Erythroblast (primary cell): ENCODE measurements around the gene PTCH1.

Experiments
- GATA1 ChIP-seq: IDR thresholded peaks from 2 replicates; pipeline ENCODE4 v1.6.1; 2011; ENCODE audit warnings: low read depth, mild to moderate bottlenecking, control low read depth, low read length, moderate library complexity
- POLR2A ChIP-seq: IDR thresholded peaks from 2 replicates; pipeline ENCODE4 v1.6.1; 2011; ENCODE audit warnings: mild to moderate bottlenecking, low read length

- no peak for TF ChIP-seq POLR2A
- no peak for TF ChIP-seq GATA1
Observed at GRCh38 chr9:95517559-95518425, 1.0 kb upstream of the PTCH1 start.
